HepG2 (cell line): ENCODE measurements around the gene PDIA2. TPM values are rescaled to one million over a fixed set of nuclear protein-coding genes. Genes with fewer than 3 reads are reported as not detected.
A peak's percentile ranks its signal among the peaks of the same experiment; 100 is the strongest.

ENCODE experiments used
- CSRNP1 ChIP-seq: sonication (generic); formaldehyde crosslinking; IDR thresholded peaks from 2 replicates; pipeline ENCODE4 v1.8.1; 2023; ENCODE audit warnings: mild to moderate bottlenecking, missing genetic modification reagents
- E2F2 ChIP-seq: sonication (generic); formaldehyde crosslinking; IDR thresholded peaks from 2 replicates; pipeline ENCODE4 v1.4.0; 2020; ENCODE audit warnings: missing genetic modification reagents, borderline replicate concordance
- MEF2D ChIP-seq: sonication (generic); formaldehyde crosslinking; IDR thresholded peaks from 2 replicates; pipeline ENCODE4 v1.5.1; 2020; ENCODE audit warnings: mild to moderate bottlenecking, missing genetic modification reagents
- SIN3A ChIP-seq: IDR thresholded peaks from 2 replicates; pipeline ENCODE4 v1.6.1; 2011; ENCODE audit warnings: low read depth, mild to moderate bottlenecking, control low read depth, low read length, borderline replicate concordance
- ZBTB14 ChIP-seq: sonication (generic); formaldehyde crosslinking; IDR thresholded peaks from 2 replicates; pipeline ENCODE4 v1.4.0; 2020; ENCODE audit warnings: missing genetic modification reagents
- ZBTB40 ChIP-seq, 2 experiments: fragments of 450-650 bp in 1 of 2; sonication (generic) in 1 of 2; formaldehyde crosslinking in 1 of 2; IDR thresholded peaks; 2 replicates each; pipeline versions ENCODE4 v1.6.1 to v1.8.0; 2016 to 2022; ENCODE audit warnings: antibody characterized with exemption in 1 of 2, mild to moderate bottlenecking in 1 of 2, missing genetic modification reagents in 1 of 2
- ZNF136 ChIP-seq: sonication (generic); formaldehyde crosslinking; IDR thresholded peaks from 2 replicates; pipeline ENCODE4 v1.8.1; 2022; ENCODE audit warnings: low read depth, mild to moderate bottlenecking, moderate library complexity, missing genetic modification reagents
- ZNF180 ChIP-seq: sonication (generic); formaldehyde crosslinking; IDR thresholded peaks from 2 replicates; pipeline ENCODE4 v1.4.0; 2020; ENCODE audit warnings: low read depth, missing genetic modification reagents, borderline replicate concordance
- polyA plus RNA-seq, 8 experiments: library from polyadenylated mRNA; depleted of rRNA in 3 of 8; stranded (reverse) in 7 of 8; unstranded in 1 of 8; fragments of >200 nt; fragmentation: Illumina TruSeq in 4 of 8; extraction: Trizol in 4 of 8; gene quantifications; 2 replicates each; pipeline versions ENCODE4 v1.2.1 to v1.2.3, GENCODE V29; 2011 to 2016; ENCODE audit warnings: low read depth in 4 of 8, missing spikeins in 1 of 8, mixed read lengths in 1 of 8; ENCODE audit not compliant: insufficient read depth in 1 of 8
- total RNA-seq, 5 experiments: library from RNA; depleted of rRNA; stranded (reverse); fragments of >200 nt; fragmentation: Illumina TruSeq; extraction: Trizol; gene quantifications; 2 replicates each; pipeline ENCODE4 v1.2.3, GENCODE V29; 2016; ENCODE audit warnings: low read depth in 1 of 5
- TF ChIP-seq, protein P1 (sequence below): IDR thresholded peaks from 2 replicates; pipeline ENCODE4 v1.6.1; 2016; ENCODE audit warnings: mild to moderate bottlenecking

PDIA2 gene
- total and polyA plus RNA-seq, 2 of the 13 experiments (the other 11 are each of a cell fraction or from before 2014, with no cell fraction given) = 0.35 to 1.9 TPM

GRCh38 chr16:234468-235305 lies 48.3 kb upstream of the PDIA2 start, which contains the start of gene FAM234A (continued):
- peak; percentile 20; the same call in 1 of the 2 replicates for TF ChIP-seq MEF2D (CRISPR knock-in tag)
- TF ChIP-seq SIN3A = peak; percentile 93; the same call in 1 of the 2 replicates
- TF ChIP-seq ZBTB40 (IDR thresholded peaks at IDR 0.05) = no peak; the same call in 1 of the 2 replicates
- TF ChIP-seq ZBTB40 (CRISPR knock-in tag; IDR thresholded peaks at IDR 0.05) = no peak
- no peak for TF ChIP-seq E2F2 (CRISPR knock-in tag)
- TF ChIP-seq ZNF136 (CRISPR knock-in tag) = no peak
- TF ChIP-seq, protein P1, sequence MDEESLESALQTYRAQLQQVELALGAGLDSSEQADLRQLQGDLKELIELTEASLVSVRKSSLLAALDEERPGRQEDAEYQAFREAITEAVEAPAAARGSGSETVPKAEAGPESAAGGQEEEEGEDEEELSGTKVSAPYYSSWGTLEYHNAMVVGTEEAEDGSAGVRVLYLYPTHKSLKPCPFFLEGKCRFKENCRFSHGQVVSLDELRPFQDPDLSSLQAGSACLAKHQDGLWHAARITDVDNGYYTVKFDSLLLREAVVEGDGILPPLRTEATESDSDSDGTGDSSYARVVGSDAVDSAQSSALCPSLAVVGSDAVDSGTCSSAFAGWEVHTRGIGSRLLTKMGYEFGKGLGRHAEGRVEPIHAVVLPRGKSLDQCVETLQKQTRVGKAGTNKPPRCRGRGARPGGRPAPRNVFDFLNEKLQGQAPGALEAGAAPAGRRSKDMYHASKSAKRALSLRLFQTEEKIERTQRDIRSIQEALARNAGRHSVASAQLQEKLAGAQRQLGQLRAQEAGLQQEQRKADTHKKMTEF = peak; percentile 29; the same call in 1 of the 2 replicates
- TF ChIP-seq CSRNP1 (CRISPR knock-in tag) = no peak
- TF ChIP-seq ZBTB14 (CRISPR knock-in tag) = peak; percentile 91
- no peak for TF ChIP-seq ZNF180 (CRISPR knock-in tag)
